Fibroblast of the conjunctiva (primary cell): ENCODE measurements around the gene MYOF.
"Not testable (repeated sequence)": the region's sequence is repeated elsewhere in the genome, so short reads cannot be mapped to it uniquely, and the experiment has no call there.

Source experiments
- DNase-seq: peaks from one replicate; pipeline ENCODE4 v3.0.0-alpha.2; 2010; ENCODE audit warnings: low read depth

Gene MYOF

GRCh38 chr10:93390306-93391090, 91.6 kb downstream of the MYOF start:
- no peak for DNase-seq

DNA sequence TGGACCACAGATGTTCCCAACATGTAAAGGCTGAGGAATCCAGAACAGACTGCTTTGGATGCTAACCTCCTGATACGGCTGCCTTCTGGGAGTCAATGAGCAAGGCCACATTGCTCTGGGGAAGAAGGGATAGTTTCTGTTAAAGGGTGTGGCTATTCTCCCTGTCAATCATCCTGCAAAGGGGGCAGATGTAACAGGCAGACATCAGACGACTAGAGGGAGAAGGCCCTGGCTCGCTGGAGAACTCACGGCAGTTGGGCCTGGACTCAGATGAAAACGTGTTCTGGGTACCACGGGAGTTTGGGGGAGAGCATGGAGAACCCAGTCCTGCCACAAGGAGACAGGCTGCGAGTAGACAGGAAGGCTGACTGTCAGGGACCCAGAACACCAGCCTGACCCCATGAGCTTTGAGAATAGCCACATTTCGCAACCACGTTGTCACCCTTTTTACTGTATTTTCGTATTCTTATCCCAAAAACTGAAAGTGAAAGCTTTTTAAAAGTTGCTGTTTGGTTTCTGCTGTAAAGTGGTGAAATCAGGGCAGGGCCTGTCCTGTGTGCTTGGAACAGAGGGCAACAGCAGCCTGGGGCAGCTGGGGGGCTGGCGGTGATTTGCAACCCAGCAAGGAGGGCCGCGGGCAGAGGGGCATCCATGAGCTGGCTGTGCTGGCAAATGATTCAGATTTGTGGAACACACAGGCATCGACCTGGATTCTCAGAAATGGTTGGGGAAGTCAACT, 95.3 kb downstream of the MYOF start:
- DNase-seq, result no peak

- no peak for DNase-seq
Observed at GRCh38 chr10:93385345-93385744, 96.8 kb downstream of the MYOF start.

DNA sequence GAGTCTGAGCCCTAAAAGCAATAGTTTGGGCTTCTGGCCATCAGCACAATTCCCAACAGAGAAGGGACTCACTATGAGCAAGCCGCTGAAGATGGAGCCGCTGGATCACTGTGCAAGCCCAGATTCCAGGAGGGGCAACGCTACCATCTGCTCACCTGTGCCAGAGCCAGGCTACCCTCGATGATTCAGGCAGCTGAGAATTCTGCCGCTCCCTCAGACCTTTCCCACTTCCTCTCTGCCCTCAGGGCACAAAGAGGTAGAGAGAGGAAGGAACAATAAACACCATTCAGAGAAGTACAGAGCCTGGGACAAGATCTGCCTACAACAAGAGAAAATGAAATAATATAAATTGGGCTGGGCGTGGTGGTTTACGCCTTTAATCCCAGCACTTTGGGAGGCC, 98.1 kb downstream of the MYOF start:
- DNase-seq, result no peak

- no peak for DNase-seq
Observed at GRCh38 chr10:93383562-93383981, 98.6 kb downstream of the MYOF start.

DNA sequence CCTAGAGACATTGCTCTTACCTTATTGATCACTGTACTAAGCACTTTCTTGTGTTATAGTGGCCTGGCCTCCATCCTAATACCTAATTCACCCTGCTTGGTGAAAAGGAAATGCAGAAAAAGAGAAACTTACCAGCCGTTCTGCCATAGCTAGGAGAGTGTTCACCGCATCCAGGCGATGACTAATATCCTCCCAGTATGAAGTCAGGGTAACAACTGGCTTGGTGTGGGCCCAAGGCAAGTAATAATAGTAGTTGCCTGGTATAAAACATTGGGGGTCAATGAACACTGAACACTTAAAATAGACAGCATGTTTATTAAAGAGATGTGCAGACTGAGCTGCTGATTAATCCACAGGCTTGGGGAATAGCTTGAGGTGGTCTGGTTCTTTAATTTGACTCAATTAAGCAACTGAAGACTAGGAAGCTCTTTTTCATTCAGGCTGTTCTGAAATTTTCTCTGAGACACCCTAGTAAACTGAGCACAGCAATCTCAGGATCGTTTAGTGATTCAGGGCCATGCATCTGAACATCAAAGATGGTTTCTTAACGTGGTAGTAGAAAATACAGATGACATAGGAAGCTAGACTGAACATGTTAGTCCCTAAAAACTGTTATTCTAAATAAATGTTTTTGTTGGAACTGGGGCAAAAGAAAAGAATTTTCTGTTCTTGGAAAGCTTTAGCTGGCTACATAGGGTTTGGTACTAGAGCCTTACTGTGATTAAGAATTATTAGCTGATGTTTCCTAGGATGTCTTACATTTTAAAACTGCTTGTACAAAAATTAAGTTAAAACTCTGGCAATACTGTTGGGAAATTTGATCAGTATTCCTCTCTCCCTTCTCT, 102.2 kb downstream of the MYOF start:
- peak; percentile 36 for DNase-seq

DNA sequence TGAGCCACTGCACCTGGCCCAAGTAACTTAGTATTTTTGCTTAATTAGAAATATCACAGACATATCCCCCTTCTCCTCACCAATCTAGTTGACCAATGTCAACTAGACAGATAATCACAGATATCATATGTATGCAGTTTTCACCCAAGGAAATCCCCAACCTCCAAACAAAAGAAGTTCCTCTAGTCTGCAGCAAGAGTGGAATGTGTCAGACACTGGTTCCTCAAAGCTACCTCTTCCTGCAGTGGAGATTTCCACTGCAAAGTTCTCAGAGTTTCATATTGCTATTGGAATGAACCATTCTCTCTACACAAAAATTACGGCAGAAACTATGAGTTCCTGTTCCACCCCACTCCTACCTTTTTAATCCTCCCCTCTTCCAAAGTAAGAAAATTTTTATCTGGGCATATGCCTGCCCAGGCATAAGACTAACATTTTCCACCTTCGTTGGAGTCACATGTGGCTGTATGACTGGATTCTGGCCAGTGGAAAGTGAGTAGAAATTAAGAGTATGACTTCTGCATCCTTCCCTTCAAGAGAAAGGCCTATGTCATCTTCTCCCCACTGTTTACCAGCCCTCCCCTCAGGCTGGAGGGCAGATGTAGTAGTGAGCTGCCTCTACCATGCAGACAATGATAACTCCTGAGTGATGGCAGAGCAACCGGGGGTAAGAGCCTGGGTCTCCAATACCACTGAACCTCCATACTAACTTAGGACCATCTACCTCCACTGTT, 103.0 kb downstream of the MYOF start:
- DNase-seq, result no peak

DNA sequence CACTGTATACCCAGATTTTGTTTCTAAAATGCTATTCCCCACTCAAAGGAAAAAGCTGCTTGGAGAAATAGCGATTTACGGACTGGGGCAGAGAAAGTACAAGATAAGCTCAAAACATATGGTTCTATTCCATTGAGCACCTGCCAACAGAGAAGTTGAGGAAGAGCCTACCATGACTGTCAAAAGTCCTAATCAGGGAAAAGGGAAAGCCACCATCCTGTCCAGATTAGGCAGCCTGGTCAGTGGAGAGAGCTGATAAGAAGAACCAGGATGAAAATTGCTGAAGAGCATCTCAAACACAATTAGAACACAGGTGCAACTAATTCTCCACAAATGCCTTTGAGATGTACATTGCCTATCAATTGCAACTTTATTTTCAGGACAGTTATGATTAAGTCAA, 104.1 kb downstream of the MYOF start:
- DNase-seq, result no peak

GRCh38 chr10:93376372-93377293, 105.5 kb downstream of the MYOF start:
- DNase-seq, result peak; percentile 86

DNA sequence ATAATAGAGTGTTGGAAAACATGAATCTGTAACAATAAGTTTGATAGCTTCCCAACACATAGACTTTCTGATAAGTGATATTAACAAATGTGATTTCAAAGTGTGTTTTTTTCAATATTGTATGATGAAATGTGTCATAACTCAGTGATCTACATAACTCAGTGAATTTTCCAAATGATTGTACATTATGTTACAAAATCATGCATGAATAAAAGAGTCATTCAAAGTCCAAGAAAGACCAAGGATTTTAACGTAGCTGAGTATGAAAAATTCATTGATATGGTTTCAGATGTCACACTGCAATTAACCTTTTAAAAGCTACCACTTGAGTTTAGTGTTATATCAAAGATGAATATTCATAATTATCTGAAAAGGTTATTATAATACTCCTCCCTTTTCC, 111.2 kb downstream of the MYOF start:
- DNase-seq, result no peak

GRCh38 chr10:93369588-93370164, 112.5 kb downstream of the MYOF start:
- DNase-seq, result no peak

- no peak for DNase-seq
Observed at GRCh38 chr10:93368210-93368609, 113.9 kb downstream of the MYOF start.

GRCh38 chr10:93367664-93368063, 114.5 kb downstream of the MYOF start:
- no peak for DNase-seq

- DNase-seq, result no peak
Observed at GRCh38 chr10:93364966-93365365, 117.2 kb downstream of the MYOF start.

- DNase-seq, result no peak
Observed at GRCh38 chr10:93363891-93364648, 118.1 kb downstream of the MYOF start.

- not testable (repeated sequence) for DNase-seq
Observed at GRCh38 chr10:93358398-93358797, 123.7 kb downstream of the MYOF start.

DNA sequence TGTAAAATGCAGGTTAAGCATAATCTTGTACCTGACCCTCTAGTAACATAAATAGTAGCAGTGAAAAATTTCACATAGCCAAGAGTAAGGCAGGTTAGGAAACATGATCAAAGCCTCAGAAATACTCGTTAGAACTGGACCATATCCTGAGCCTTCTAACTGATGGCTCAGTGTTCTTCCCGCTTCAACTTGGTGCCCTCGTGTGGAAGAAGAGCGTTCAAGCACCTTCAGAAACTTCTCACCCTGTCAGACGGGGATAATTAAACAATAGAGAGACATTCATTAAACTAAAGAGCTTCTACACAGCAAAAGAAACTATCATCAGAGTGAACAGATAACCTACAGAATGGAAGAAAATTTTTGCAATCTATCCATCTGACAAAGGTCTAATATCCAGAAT, 124.5 kb downstream of the MYOF start:
- DNase-seq, result no peak

- DNase-seq, result no peak
Observed at GRCh38 chr10:93356516-93356915, 125.6 kb downstream of the MYOF start.

- DNase-seq, result no peak
Observed at GRCh38 chr10:93352638-93353383, 129.3 kb downstream of the MYOF start.
